GM18868 (cell line): Measurements from ENCODE around the gene LRRC3.

Experiments
- ATAC-seq: cut with Tn5 transposase; IDR thresholded peaks from one replicate; pipeline ENCODE4 v1.9.1; 2021; ENCODE audit warnings: mild to moderate bottlenecking, moderate library complexity; ENCODE audit not compliant: unreplicated experiment

Gene LRRC3

DNA sequence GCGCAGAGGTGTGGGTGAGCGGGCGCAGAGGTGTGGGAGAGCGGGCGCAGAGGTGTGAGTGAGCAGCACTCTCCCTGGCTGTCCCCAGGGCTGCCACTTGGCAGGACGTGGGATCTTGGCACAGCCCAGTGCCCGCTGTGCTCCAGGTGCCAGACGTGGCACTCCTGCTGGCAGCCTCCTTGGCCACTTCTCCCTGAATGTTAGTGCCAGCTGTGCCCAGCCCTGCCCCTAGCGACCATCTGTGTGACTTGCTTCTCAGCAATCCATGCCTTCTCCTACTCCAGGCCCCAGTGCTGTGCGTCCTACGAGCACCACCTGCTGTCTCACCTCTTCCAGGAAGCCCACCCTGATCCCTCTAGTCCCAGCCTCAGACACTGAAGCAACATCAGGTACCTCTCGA lies 54.2 kb downstream of the LRRC3 start:
- no peak for ATAC-seq

DNA sequence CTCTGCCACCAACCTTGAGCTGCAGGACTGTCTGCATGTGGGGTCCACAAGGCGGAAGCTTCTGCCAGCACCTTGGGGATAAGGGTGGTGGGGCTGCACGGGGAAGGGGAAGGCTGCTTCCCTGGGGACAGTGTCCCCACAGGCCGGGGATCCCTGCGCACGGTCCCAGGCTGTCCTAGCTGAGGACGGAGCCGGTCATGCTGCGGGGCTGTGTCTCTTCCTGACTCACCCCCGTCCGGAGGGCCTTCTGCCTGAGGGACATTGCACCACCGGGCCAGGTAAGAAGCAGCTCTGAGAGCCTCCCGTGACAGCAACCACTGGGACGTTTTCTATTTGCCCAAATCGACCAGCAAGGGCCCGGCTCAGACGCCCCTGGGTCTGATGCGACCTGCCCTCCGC lies 54.8 kb downstream of the LRRC3 start:
- ATAC-seq: no peak

DNA sequence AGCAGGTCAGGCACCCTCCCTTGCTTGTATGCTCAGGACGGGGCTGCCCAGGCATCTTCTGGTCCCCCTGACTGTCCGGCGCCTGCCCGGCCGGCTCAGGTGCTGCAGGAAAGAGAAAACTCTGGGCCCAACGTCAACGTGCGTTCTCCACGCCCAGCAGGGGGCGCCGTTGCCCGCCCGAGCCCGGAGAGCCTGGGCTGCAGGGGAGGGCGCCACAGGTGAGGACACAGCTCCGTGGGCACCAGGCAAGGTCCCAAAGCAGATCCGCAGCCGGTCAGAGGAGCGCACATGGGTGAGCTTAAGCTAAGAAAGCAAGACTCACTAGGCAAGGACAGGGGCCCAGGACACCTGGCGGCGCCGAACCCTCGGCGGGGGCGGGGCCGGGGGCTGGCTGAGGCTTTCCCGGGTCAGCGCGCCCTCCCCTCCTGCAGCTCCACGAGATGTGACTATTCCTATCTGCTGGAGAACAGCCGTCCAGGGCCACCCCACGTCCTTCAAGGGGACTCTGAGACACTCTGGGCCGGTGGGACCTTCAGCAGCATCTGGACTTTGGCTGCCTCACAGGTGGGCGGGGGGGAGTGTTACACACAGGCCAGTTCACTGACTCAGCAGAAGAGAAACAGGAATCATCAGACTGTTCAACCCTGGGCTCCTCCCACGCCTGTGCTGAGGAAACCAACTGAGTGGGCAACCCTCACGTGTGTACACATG lies 55.4 kb downstream of the LRRC3 start:
- ATAC-seq: no peak

DNA sequence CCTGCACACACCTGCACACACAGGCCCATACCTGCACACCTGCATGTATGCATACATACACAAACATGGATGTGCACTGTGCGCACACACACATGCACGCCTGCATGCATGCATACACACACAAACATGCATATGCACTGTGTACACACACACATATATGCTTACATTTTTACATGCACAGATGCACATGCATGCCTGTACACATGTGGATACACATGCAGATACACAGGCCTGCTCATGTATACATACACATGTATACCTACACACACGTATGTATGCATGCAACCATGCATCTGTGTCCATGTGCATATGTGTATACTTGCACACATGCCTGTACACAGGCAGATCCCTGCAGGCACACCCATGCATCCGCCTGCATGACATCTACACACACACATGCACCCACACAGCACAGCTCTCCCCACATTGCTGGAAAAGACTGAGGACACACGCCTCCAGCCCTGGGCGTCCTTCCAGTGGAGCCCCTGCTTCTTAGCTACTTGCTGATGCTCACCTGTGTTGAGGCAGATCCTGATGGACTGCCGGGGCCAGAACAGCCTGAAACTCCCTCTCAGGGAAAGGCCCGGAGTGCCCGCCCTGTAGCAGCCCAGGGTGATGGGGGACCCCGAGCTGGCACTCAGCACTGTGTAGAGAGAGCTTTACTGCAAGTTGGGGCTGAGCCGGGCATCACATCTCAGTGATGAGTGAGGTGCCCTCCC lies 56.1 kb downstream of the LRRC3 start:
- ATAC-seq: no peak
